SK-N-SH (cell line): Measurements from ENCODE around the gene SPIN1. TPM values are rescaled to one million over a fixed set of nuclear protein-coding genes. Genes with fewer than 3 reads are reported as not detected.

Source experiments
- CTCF ChIA-PET: fragments of 300-600, 350-600 bp; formaldehyde crosslinking; extraction: SDS; loops from one replicate; lab custom pipeline; 2021; lab: Yijun Ruan, JAX
- POLR2A ChIA-PET: fragments of 350-600 bp; sonication (Branson Sonifier 250); formaldehyde crosslinking; extraction: SDS; loops from one replicate; lab custom pipeline; 2020; ENCODE audit warnings: antibody characterized with exemption, inconsistent platforms; lab: Yijun Ruan, JAX
- DNase-seq: peaks from one replicate; pipeline ENCODE4 v3.0.0; 2012
- H2AFZ ChIP-seq: fragments of 200-600 bp; sonication (generic); 2 replicates; pipeline ENCODE4 v1.8.1; 2016; ENCODE audit warnings: antibody characterized with exemption, mild to moderate bottlenecking, low read depth
- H3F3A ChIP-seq: fragments of 200-600 bp; sonication (generic); replicated peaks from 2 replicates; pipeline ENCODE3; 2016; ENCODE audit warnings: antibody characterized with exemption, mild to moderate bottlenecking; ENCODE audit not compliant: insufficient read depth
- H3K27ac ChIP-seq, 2 experiments: fragments of 200-500 bp in 1 of 2; fragments of 200-600 bp in 1 of 2; sonication (Bioruptor generic) in 1 of 2; sonication (generic), shearing (Covaris generic) in 1 of 2; 2 replicates each; pipeline versions ENCODE4 v1.5.1 to v1.6.1; 2014 to 2016; ENCODE audit warnings: low read depth in 2 of 2, inconsistent platforms in 1 of 2, low read length in 1 of 2, mild to moderate bottlenecking in 1 of 2, mixed read lengths in 1 of 2
- H3K27me3 ChIP-seq: fragments of 200-600 bp; sonication (generic), shearing (Covaris generic); 2 replicates; pipeline ENCODE4 v1.6.1; 2016; ENCODE audit warnings: mixed run types; ENCODE audit not compliant: insufficient read depth
- H3K36me3 ChIP-seq, 2 experiments: fragments of 200-500 bp in 1 of 2; fragments of 200-600 bp in 1 of 2; sonication (Bioruptor generic) in 1 of 2; sonication (generic) in 1 of 2; replicated peaks in 1 of 2; 2 replicates each; pipeline versions ENCODE3 to v1.5.1; 2014 to 2016; ENCODE audit warnings: low read length in 1 of 2, mild to moderate bottlenecking in 1 of 2; ENCODE audit not compliant: insufficient read depth in 2 of 2, control insufficient read depth in 1 of 2
- H3K4me1 ChIP-seq, 2 experiments: fragments of 200-500 bp in 1 of 2; fragments of 200-600 bp in 1 of 2; sonication (Bioruptor generic) in 1 of 2; sonication (generic), shearing (Covaris generic) in 1 of 2; 2 replicates each; pipeline versions ENCODE4 v1.5.1 to v1.6.1; 2014 to 2016; ENCODE audit warnings: low read depth in 1 of 2, low read length in 1 of 2, mixed run types in 1 of 2; ENCODE audit not compliant: insufficient read depth in 2 of 2, control insufficient read depth in 1 of 2
- H3K4me2 ChIP-seq: fragments of 200-600 bp; sonication (generic), shearing (Covaris generic); 2 replicates; pipeline ENCODE4 v1.6.1; 2017; ENCODE audit warnings: mixed run types
- H3K4me3 ChIP-seq, 2 experiments: fragments of 200-500 bp in 1 of 2; fragments of 200-600 bp in 1 of 2; sonication (Bioruptor generic) in 1 of 2; sonication (generic), shearing (Covaris generic) in 1 of 2; 2 replicates each; pipeline versions ENCODE4 v1.5.1 to v1.8.1; 2014 to 2016; ENCODE audit warnings: low read depth in 2 of 2, inconsistent platforms in 1 of 2, low read length in 1 of 2, mild to moderate bottlenecking in 1 of 2, mixed read lengths in 1 of 2, moderate library complexity in 1 of 2
- H3K79me2 ChIP-seq: fragments of 200-600 bp; sonication (generic); 2 replicates; pipeline ENCODE4 v1.8.1; 2017; ENCODE audit warnings: mild to moderate bottlenecking; ENCODE audit not compliant: insufficient read depth
- H3K9ac ChIP-seq: fragments of 200-600 bp; sonication (generic); 2 replicates; pipeline ENCODE4 v1.6.1; 2017; ENCODE audit warnings: mixed run types
- H3K9me2 ChIP-seq: fragments of 200-600 bp; sonication (generic); 2 replicates; pipeline ENCODE4 v1.6.1; 2017; ENCODE audit warnings: mixed run types
- H3K9me3 ChIP-seq: fragments of 200-600 bp; sonication (generic); 2 replicates; pipeline ENCODE4 v1.6.1; 2017; ENCODE audit warnings: mixed run types, mild to moderate bottlenecking, moderate library complexity
- H4K20me1 ChIP-seq: fragments of 200-600 bp; sonication (generic); 2 replicates; pipeline ENCODE4 v1.6.1; 2017; ENCODE audit warnings: mild to moderate bottlenecking, mixed run types; ENCODE audit not compliant: insufficient read depth
- CTCF ChIP-seq: fragments of 200-600 bp; sonication (generic); IDR thresholded peaks from 2 replicates; pipeline ENCODE4 v1.6.1; 2017; ENCODE audit warnings: antibody characterized with exemption, mild to moderate bottlenecking, moderate library complexity
- ELF1 ChIP-seq: IDR thresholded peaks from 2 replicates; pipeline ENCODE4 v1.4.0; 2012
- EZH2phosphoT487 ChIP-seq: fragments of 200-600 bp; sonication (generic); IDR thresholded peaks from 2 replicates; pipeline ENCODE4 v1.6.1; 2017; ENCODE audit warnings: low read depth, mixed run types, mild to moderate bottlenecking, antibody characterized with exemption, moderate library complexity, borderline replicate concordance
- FOSL2 ChIP-seq: IDR thresholded peaks from 2 replicates; pipeline ENCODE4 v1.4.0; 2012; ENCODE audit warnings: low read depth, mild to moderate bottlenecking, moderate library complexity, borderline replicate concordance
- FOXJ3 ChIP-seq: sonication (generic); formaldehyde crosslinking; IDR thresholded peaks from 2 replicates; pipeline ENCODE4 v1.5.1; 2020; ENCODE audit warnings: mild to moderate bottlenecking, missing genetic modification reagents
- FOXM1 ChIP-seq: IDR thresholded peaks from 2 replicates; pipeline ENCODE4 v1.4.0; 2012; ENCODE audit warnings: low read depth, mild to moderate bottlenecking
- GABPA ChIP-seq: IDR thresholded peaks from 2 replicates; pipeline ENCODE4 v1.4.0; 2012; ENCODE audit warnings: low read depth, mild to moderate bottlenecking
- GATA2 ChIP-seq: sonication (generic); formaldehyde crosslinking; IDR thresholded peaks from 2 replicates; pipeline ENCODE4 v1.5.0; 2020; ENCODE audit warnings: mild to moderate bottlenecking, missing genetic modification reagents
- MEF2A ChIP-seq: IDR thresholded peaks from 2 replicates; pipeline ENCODE4 v1.4.0; 2012; ENCODE audit warnings: low read depth, borderline replicate concordance
- NFIC ChIP-seq: IDR thresholded peaks from 2 replicates; pipeline ENCODE4 v1.4.0; 2012; ENCODE audit warnings: borderline replicate concordance
- NRF1 ChIP-seq: IDR thresholded peaks from 2 replicates; pipeline ENCODE4 v1.6.1; 2012; ENCODE audit warnings: low read depth, mild to moderate bottlenecking, low read length
- POLR2AphosphoS5 ChIP-seq: IDR thresholded peaks from 2 replicates; pipeline ENCODE4 v1.6.1; 2012; ENCODE audit warnings: low read depth, low read length
- RXRA ChIP-seq: IDR thresholded peaks from 2 replicates; pipeline ENCODE4 v1.4.0; 2012; ENCODE audit warnings: low read depth, mild to moderate bottlenecking, borderline replicate concordance
- SIN3A ChIP-seq: IDR thresholded peaks from 2 replicates; pipeline ENCODE4 v1.6.1; 2012; ENCODE audit warnings: low read depth, mild to moderate bottlenecking, low read length, moderate library complexity, borderline replicate concordance
- SMC3 ChIP-seq: IDR thresholded peaks from 2 replicates; pipeline ENCODE4 v1.6.1; 2012; ENCODE audit warnings: low read depth, low read length, improper control_type of control experiment
- TEAD4 ChIP-seq: IDR thresholded peaks from 2 replicates; pipeline ENCODE4 v1.4.0; 2012; ENCODE audit warnings: mild to moderate bottlenecking, borderline replicate concordance; ENCODE audit not compliant: insufficient read depth
- YY1 ChIP-seq: IDR thresholded peaks from 2 replicates; pipeline ENCODE4 v1.4.0; 2012; ENCODE audit warnings: low read depth, mild to moderate bottlenecking
- WGBS: methylation state at CpG from one replicate; pipeline ENCODE4 v1.1.6; 2017; ENCODE audit warnings: low lambda C conversion rate; 5-methylcytosine and 5-hydroxymethylcytosine counted together
- polyA plus RNA-seq, 3 experiments: library from polyadenylated mRNA; depleted of rRNA; stranded (reverse); fragments of >200 nt; gene quantifications; 2 replicates each; pipeline ENCODE4 v1.2.3, GENCODE V29; 2012
- TF ChIP-seq, protein P1 (sequence below): IDR thresholded peaks from 2 replicates; pipeline ENCODE4 v1.4.0; 2012; ENCODE audit warnings: low read depth, borderline replicate concordance
- TF ChIP-seq, protein P2 (sequence below): IDR thresholded peaks from 2 replicates; pipeline ENCODE4 v1.4.0; 2012; ENCODE audit warnings: low read depth, borderline replicate concordance
- TF ChIP-seq, protein P3 (sequence below): IDR thresholded peaks from 2 replicates; pipeline ENCODE4 v1.6.1; 2012; ENCODE audit warnings: mild to moderate bottlenecking, low read depth, low read length, moderate library complexity

SPIN1 gene
- polyA plus RNA-seq, 1 of the 3 experiments (the other 2 are of a cell fraction) = 35.8 TPM

DNA sequence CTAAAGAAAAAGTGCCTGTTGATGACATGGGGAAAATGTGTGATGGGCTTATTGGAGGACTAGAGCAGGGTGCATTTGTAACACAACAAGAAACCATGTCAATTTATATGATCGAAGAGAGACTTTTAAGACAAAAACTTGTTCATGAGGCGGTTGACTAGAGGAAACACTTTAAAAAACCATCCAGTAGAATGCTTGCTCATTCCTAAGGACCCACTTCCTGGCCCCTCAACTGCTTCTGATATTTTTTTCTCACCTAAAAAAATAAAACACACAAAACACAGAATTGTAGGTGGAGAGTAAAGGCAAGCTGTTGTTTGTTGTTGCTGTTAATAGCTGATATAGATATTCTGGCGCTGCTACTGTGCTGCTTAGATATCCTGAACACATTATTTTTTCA, 50.6 kb downstream of the SPIN1 start:
- no peaks in the 10 kb centered on the region for H3K27me3 ChIP-seq
- no peak overlapping the region for H3K4me3 ChIP-seq
- H3K9me3 ChIP-seq = no peaks in the 10 kb centered on the region
- H3K79me2 ChIP-seq = peaks cover 90% of the 10 kb centered on the region
- H3K27ac ChIP-seq = no peak overlapping the region
- peaks cover 18% of the 10 kb centered on the region for H4K20me1 ChIP-seq
- CTCF ChIA-PET = no interaction called here
- H3K4me1 ChIP-seq = peaks cover 0 to 5% of the 10 kb centered on the region in 2 experiments; a peak in 1 of 4 replicates
- DNase-seq = no peak
- no peak overlapping the region for H3K9ac ChIP-seq
- TF ChIP-seq NRF1 = no peak
- no peak for TF ChIP-seq YY1
- TF ChIP-seq MEF2A = no peak
- TF ChIP-seq EZH2phosphoT487 = no peak
- no peak for TF ChIP-seq FOSL2
- no peak for TF ChIP-seq SIN3A
- TF ChIP-seq, protein P1, sequence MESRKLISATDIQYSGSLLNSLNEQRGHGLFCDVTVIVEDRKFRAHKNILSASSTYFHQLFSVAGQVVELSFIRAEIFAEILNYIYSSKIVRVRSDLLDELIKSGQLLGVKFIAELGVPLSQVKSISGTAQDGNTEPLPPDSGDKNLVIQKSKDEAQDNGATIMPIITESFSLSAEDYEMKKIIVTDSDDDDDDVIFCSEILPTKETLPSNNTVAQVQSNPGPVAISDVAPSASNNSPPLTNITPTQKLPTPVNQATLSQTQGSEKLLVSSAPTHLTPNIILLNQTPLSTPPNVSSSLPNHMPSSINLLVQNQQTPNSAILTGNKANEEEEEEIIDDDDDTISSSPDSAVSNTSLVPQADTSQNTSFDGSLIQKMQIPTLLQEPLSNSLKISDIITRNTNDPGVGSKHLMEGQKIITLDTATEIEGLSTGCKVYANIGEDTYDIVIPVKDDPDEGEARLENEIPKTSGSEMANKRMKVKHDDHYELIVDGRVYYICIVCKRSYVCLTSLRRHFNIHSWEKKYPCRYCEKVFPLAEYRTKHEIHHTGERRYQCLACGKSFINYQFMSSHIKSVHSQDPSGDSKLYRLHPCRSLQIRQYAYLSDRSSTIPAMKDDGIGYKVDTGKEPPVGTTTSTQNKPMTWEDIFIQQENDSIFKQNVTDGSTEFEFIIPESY = no peak
- TF ChIP-seq FOXJ3 = no peak
- no peak for TF ChIP-seq ELF1
- no peak for TF ChIP-seq NFIC
- TF ChIP-seq FOXM1 = no peak
- TF ChIP-seq RXRA = no peak
- TF ChIP-seq, protein P2, sequence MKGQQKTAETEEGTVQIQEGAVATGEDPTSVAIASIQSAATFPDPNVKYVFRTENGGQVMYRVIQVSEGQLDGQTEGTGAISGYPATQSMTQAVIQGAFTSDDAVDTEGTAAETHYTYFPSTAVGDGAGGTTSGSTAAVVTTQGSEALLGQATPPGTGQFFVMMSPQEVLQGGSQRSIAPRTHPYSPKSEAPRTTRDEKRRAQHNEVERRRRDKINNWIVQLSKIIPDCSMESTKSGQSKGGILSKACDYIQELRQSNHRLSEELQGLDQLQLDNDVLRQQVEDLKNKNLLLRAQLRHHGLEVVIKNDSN = no peak
- peaks cover 7 to 49% of the 10 kb centered on the region in 2 experiments for H3K36me3 ChIP-seq
- H2AFZ ChIP-seq = no peak overlapping the region
- H3F3A ChIP-seq = peaks cover 21% of the 10 kb centered on the region
- no peak overlapping the region for H3K4me2 ChIP-seq
- POLR2A ChIA-PET = no interaction called here
- H3K9me2 ChIP-seq = no peaks in the 10 kb centered on the region
- 96% methylated on average over 3 of the region's 3 CpGs for WGBS

GRCh38 chr9:88441301-88442007, 53.2 kb downstream of the SPIN1 start:
- Histone ChIP-seq H4K20me1 (peaks cover 19% of the 10 kb centered on the region), H3K79me2 (peaks cover 95% of the 10 kb centered on the region), H3K27ac (no peak overlapping the region), H3K9ac (no peak overlapping the region), H3K36me3 (peaks cover 5 to 34% of the 10 kb centered on the region in 2 experiments), H3F3A (peaks cover 14% of the 10 kb centered on the region), H2AFZ (no peak overlapping the region), H3K4me3 (no peak overlapping the region), H3K9me3 (no peaks in the 10 kb centered on the region), H3K4me2 (no peak overlapping the region), H3K9me2 (no peaks in the 10 kb centered on the region), H3K27me3 (no peaks in the 10 kb centered on the region), H3K4me1 (no peaks in the 10 kb centered on the region)
- DNase-seq = no peak
- ChIA-PET POLR2A (no interaction called here), CTCF (no interaction called here)
- 98% methylated on average over 15 of the region's 15 CpGs for WGBS
- no peak for TF ChIP-seq CTCF
- TF ChIP-seq FOXM1 = no peak
- no peak for TF ChIP-seq GATA2 (CRISPR knock-in tag)
- TF ChIP-seq FOXJ3 = no peak
- TF ChIP-seq TEAD4 = no peak
- no peak for TF ChIP-seq POLR2AphosphoS5
- no peak for TF ChIP-seq NRF1
- TF ChIP-seq SMC3 = no peak
- TF ChIP-seq GABPA = no peak
- TF ChIP-seq ELF1 = no peak
- TF ChIP-seq, protein P3, sequence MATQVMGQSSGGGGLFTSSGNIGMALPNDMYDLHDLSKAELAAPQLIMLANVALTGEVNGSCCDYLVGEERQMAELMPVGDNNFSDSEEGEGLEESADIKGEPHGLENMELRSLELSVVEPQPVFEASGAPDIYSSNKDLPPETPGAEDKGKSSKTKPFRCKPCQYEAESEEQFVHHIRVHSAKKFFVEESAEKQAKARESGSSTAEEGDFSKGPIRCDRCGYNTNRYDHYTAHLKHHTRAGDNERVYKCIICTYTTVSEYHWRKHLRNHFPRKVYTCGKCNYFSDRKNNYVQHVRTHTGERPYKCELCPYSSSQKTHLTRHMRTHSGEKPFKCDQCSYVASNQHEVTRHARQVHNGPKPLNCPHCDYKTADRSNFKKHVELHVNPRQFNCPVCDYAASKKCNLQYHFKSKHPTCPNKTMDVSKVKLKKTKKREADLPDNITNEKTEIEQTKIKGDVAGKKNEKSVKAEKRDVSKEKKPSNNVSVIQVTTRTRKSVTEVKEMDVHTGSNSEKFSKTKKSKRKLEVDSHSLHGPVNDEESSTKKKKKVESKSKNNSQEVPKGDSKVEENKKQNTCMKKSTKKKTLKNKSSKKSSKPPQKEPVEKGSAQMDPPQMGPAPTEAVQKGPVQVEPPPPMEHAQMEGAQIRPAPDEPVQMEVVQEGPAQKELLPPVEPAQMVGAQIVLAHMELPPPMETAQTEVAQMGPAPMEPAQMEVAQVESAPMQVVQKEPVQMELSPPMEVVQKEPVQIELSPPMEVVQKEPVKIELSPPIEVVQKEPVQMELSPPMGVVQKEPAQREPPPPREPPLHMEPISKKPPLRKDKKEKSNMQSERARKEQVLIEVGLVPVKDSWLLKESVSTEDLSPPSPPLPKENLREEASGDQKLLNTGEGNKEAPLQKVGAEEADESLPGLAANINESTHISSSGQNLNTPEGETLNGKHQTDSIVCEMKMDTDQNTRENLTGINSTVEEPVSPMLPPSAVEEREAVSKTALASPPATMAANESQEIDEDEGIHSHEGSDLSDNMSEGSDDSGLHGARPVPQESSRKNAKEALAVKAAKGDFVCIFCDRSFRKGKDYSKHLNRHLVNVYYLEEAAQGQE = no peak
